Measurements from ENCODE around the gene UGT1A1. TPM values are rescaled to one million over a fixed set of nuclear protein-coding genes. Genes with fewer than 3 reads are reported as not detected.

Gene UGT1A1
- total and polyA plus RNA-seq, 2 of the 13 experiments (the other 11 are each of a cell fraction or from before 2014, with no cell fraction given) = 0.69 to 0.75 TPM

- peak; percentile 98 for TF ChIP-seq HNF1A (IDR thresholded peaks at IDR 0.05; ENCODE audit: low read depth)
- TF ChIP-seq HNF1A (CRISPR knock-in tag; IDR thresholded peaks at IDR 0.05; ENCODE audit: borderline replicate concordance) = peak; percentile 98
- TF ChIP-seq ZNF282 (IDR thresholded peaks at IDR 0.05; ENCODE audit: partially characterized antibody) = no peak
- TF ChIP-seq ZNF740 (CRISPR knock-in tag; IDR thresholded peaks at IDR 0.05) = no peak
- TF ChIP-seq NFATC3 (CRISPR knock-in tag; IDR thresholded peaks at IDR 0.05) = no peak
- TF ChIP-seq KIAA2018 (CRISPR knock-in tag; IDR thresholded peaks at IDR 0.05; ENCODE audit: borderline replicate concordance) = no peak
- TF ChIP-seq ARID4A (CRISPR knock-in tag; IDR thresholded peaks at IDR 0.05; ENCODE audit: borderline replicate concordance) = peak; percentile 45; the same call in 1 of the 2 replicates
Measured at GRCh38 chr2:233756429-233757081, 3.5 kb upstream of the UGT1A1 start (continued).
